ENCODE measurements around the gene BTNL2.

The BTNL2 gene

DNA sequence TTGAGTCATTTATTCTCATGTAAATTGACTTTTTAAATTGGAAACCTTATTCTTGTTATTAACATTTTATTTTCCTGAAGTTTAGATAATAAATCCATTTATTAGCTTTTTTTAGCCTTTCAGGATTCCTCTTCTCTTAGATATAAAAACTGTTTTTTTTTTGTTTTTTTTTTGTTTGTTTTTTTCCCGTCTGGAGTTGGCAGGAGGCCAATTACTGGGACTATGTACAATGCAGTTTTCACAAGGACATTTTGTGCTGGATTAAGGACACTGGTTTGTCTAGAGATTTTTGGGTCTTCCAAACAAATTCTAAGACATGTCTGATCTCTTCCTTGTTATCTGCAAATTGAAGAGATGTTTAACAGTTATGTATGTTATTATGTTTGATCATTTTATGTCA is 1.3 kb downstream of the BTNL2 start:
- no peak overlapping the region for H3K9ac ChIP-seq
- no peak overlapping the region for H2AFZ ChIP-seq (ENCODE audit: low read depth)
- H3K4me2 ChIP-seq = no peak overlapping the region
- no peaks in the 10 kb centered on the region for H4K20me1 ChIP-seq (ENCODE audit: insufficient read depth)
- no peak overlapping the region for H3K4me3 ChIP-seq (IDR thresholded peaks at IDR 0.05; ENCODE audit: insufficient read depth, low read depth, low read length)
- no peaks in the 10 kb centered on the region for H3K36me3 ChIP-seq (ENCODE audit: insufficient read depth)
- no peaks in the 10 kb centered on the region for H3K79me2 ChIP-seq (ENCODE audit: insufficient read depth, low read depth)
- H3K27me3 ChIP-seq (ENCODE audit: insufficient read depth, low read depth) = no peaks in the 10 kb centered on the region
- TF ChIP-seq, protein P1, sequence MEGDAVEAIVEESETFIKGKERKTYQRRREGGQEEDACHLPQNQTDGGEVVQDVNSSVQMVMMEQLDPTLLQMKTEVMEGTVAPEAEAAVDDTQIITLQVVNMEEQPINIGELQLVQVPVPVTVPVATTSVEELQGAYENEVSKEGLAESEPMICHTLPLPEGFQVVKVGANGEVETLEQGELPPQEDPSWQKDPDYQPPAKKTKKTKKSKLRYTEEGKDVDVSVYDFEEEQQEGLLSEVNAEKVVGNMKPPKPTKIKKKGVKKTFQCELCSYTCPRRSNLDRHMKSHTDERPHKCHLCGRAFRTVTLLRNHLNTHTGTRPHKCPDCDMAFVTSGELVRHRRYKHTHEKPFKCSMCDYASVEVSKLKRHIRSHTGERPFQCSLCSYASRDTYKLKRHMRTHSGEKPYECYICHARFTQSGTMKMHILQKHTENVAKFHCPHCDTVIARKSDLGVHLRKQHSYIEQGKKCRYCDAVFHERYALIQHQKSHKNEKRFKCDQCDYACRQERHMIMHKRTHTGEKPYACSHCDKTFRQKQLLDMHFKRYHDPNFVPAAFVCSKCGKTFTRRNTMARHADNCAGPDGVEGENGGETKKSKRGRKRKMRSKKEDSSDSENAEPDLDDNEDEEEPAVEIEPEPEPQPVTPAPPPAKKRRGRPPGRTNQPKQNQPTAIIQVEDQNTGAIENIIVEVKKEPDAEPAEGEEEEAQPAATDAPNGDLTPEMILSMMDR (conservative IDR thresholded peaks at IDR 0.05; ENCODE audit: low read depth, low read length) = no peak
- no peaks in the 10 kb centered on the region for H3K4me1 ChIP-seq (ENCODE audit: low read depth, poor library complexity, severe bottlenecking)
- no peak overlapping the region for H3K27ac ChIP-seq

DNA sequence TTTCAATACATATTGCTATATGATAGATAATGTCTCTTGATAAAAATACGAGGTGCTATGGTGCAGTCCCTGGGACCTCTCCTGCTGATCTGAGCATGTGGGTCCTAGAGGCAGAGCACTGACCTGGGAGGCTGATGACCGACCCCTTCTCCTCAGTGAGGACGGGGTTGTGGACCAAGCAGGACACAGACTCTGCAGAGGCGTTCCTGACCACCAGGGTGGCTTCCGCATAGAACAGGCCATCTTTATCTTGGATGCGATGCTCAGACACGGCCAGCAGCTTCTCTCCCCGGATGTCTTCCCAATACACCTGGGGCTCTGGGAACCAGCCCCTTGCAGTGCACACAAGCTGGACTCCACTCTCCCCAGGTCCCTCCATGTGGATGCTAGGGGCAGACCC is 4.2 kb downstream of the BTNL2 start:
- Histone ChIP-seq H4K20me1 (ENCODE audit: insufficient read depth) (no peaks in the 10 kb centered on the region), H3K36me3 (ENCODE audit: insufficient read depth) (no peaks in the 10 kb centered on the region), H3K4me3 (IDR thresholded peaks at IDR 0.05; ENCODE audit: insufficient read depth, low read depth, low read length) (no peak overlapping the region), H3K79me2 (ENCODE audit: insufficient read depth, low read depth) (no peaks in the 10 kb centered on the region), H2AFZ (ENCODE audit: low read depth) (no peak overlapping the region), H3K4me2 (no peak overlapping the region), H3K9ac (no peak overlapping the region), H3K27me3 (ENCODE audit: insufficient read depth, low read depth) (no peaks in the 10 kb centered on the region), H3K4me1 (ENCODE audit: low read depth, poor library complexity, severe bottlenecking) (no peaks in the 10 kb centered on the region), H3K27ac (no peak overlapping the region)
- TF ChIP-seq, protein P1 (conservative IDR thresholded peaks at IDR 0.05; ENCODE audit: low read depth, low read length) = no peak

DNA sequence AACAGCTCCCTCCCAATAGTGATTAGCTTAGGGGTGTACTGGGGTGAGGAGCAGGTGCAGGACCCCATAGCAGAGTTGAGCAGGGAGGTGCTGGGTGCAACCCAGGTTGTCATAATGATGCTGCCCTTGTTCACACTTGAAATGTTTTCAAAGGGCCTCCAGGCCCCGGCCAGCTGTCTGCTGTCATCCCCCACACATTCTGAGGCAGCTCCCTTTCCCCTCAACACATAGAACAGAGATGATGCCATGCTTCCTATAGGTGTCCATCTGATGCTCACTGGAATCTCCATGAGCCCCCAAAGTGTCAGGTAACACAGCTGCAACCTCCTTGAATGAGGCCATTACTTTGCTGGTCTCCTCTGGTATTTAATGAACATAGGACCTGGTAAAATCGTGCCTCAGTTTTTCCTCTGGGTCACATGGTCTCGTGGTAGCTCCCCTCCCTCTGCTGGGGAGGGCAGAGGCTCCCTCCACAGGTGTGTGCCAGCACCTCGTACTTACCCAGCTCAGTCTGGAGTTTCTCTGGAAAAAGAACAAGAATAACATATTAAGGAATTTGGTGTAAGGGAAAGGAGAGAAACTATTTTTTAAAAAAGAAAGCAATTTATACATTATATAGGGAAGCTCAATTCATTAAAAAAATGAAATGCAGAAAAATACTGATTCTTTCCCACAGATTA is 5.6 kb downstream of the BTNL2 start:
- no peaks in the 10 kb centered on the region for H3K27me3 ChIP-seq (ENCODE audit: insufficient read depth, low read depth)
- no peaks in the 10 kb centered on the region for H4K20me1 ChIP-seq (ENCODE audit: insufficient read depth)
- H3K9ac ChIP-seq = no peak overlapping the region
- H3K4me1 ChIP-seq (ENCODE audit: low read depth, poor library complexity, severe bottlenecking) = no peaks in the 10 kb centered on the region
- TF ChIP-seq, protein P1 (conservative IDR thresholded peaks at IDR 0.05; ENCODE audit: low read depth, low read length) = no peak
- no peaks in the 10 kb centered on the region for H3K36me3 ChIP-seq (ENCODE audit: insufficient read depth)
- H3K4me3 ChIP-seq (IDR thresholded peaks at IDR 0.05; ENCODE audit: insufficient read depth, low read depth, low read length) = no peak overlapping the region
- no peak overlapping the region for H2AFZ ChIP-seq (ENCODE audit: low read depth)
- H3K27ac ChIP-seq = no peak overlapping the region
- no peak overlapping the region for H3K4me2 ChIP-seq
- no peaks in the 10 kb centered on the region for H3K79me2 ChIP-seq (ENCODE audit: insufficient read depth, low read depth)

DNA sequence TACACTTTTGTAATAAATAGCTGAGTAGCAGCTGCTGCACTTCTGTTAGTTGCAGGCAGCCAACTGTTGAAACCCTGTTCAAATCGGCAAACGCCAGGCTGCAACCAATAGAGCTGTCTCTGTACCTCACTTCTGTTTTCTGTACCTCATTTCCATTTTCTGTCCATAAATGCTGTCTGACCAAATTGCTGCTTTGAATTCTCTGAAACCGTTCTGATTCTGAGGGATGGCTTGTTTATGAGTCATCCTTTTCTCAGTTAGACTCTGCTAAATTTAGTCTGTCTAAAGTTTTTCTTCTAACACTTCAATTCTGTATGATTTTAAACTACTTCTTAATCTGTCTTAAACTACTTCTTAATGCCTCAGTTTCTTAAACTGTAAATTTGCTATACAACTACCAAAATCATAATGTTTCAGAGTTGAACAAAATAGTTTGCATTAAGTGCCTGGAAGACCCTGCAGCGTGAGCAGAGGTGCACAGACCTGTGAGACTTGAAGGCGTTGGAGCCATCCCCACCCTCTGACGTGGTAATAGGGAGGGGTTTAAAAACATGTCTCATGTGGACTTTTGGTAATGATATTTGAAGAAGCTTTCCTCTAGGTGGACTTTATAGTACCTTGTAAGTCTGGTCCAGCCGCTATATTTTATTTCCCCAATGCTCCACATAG is 9.6 kb downstream of the BTNL2 start:
- Histone ChIP-seq H3K36me3 (ENCODE audit: insufficient read depth) (no peaks in the 10 kb centered on the region), H3K4me2 (no peak overlapping the region), H3K27ac (no peak overlapping the region), H3K4me1 (ENCODE audit: low read depth, poor library complexity, severe bottlenecking) (no peaks in the 10 kb centered on the region), H3K79me2 (ENCODE audit: insufficient read depth, low read depth) (no peaks in the 10 kb centered on the region), H3K27me3 (ENCODE audit: insufficient read depth, low read depth) (no peaks in the 10 kb centered on the region), H4K20me1 (ENCODE audit: insufficient read depth) (no peaks in the 10 kb centered on the region), H3K9ac (no peak overlapping the region), H2AFZ (ENCODE audit: low read depth) (no peak overlapping the region), H3K4me3 (IDR thresholded peaks at IDR 0.05; ENCODE audit: insufficient read depth, low read depth, low read length) (no peak overlapping the region)
- TF ChIP-seq, protein P1 (conservative IDR thresholded peaks at IDR 0.05; ENCODE audit: low read depth, low read length) = no peak
